Immature natural killer cell (primary cell): Measurements from ENCODE around the gene ZNF93. TPM values are rescaled to one million over a fixed set of nuclear protein-coding genes. Genes with fewer than 3 reads are reported as not detected.
"Not testable (repeated sequence)": the region's sequence is repeated elsewhere in the genome, so short reads cannot be mapped to it uniquely, and the experiment has no call there.

Experiments used
- DNase-seq, 3 donors: peaks; one replicate each; pipeline ENCODE4 v3.0.0; 2022; ENCODE audit warnings: mixed read lengths in 1 of 3
- H3K27ac Mint-ChIP-seq, 6 donors: one replicate each; pipeline ENCODE4 v1.8.0; 2020; ENCODE audit warnings: mixed read lengths in 6 of 6, mild to moderate bottlenecking in 5 of 6, inconsistent platforms in 4 of 6, moderate library complexity in 3 of 6
- H3K27me3 Mint-ChIP-seq, 3 donors: one replicate each; pipeline ENCODE4 v1.8.0; 2020 to 2021; ENCODE audit warnings: low read depth in 3 of 3, mild to moderate bottlenecking in 3 of 3, mixed read lengths in 3 of 3, moderate library complexity in 3 of 3, inconsistent platforms in 1 of 3
- H3K36me3 Mint-ChIP-seq, 3 donors: one replicate each; pipeline ENCODE4 v1.8.0; 2020; ENCODE audit warnings: mixed read lengths in 3 of 3, inconsistent platforms in 2 of 3, mild to moderate bottlenecking in 2 of 3
- H3K4me1 Mint-ChIP-seq, 2 donors: one replicate each; pipeline ENCODE4 v1.8.0; 2020; ENCODE audit warnings: inconsistent platforms in 2 of 2, mild to moderate bottlenecking in 2 of 2, mixed read lengths in 2 of 2, moderate library complexity in 1 of 2
- H3K4me3 Mint-ChIP-seq, 5 donors: one replicate each; pipeline ENCODE4 v1.8.0; 2020; ENCODE audit warnings: mild to moderate bottlenecking in 5 of 5, mixed read lengths in 5 of 5, inconsistent platforms in 3 of 5, moderate library complexity in 3 of 5
- H3K9me3 Mint-ChIP-seq, 6 donors: one replicate each; pipeline ENCODE4 v1.8.0; 2020; ENCODE audit warnings: mild to moderate bottlenecking in 6 of 6, mixed read lengths in 6 of 6, inconsistent platforms in 4 of 6, moderate library complexity in 3 of 6
- polyA plus RNA-seq, 3 donors: library from polyadenylated mRNA; unstranded; fragments of 300-500 nt; fragmentation: Illumina TruSeq; gene quantifications; one replicate each; pipeline ENCODE4 v1.2.3, GENCODE V29; 2021

ZNF93 gene
- polyA plus RNA-seq, 3 donors from 2014 or later: 2.8 to 5.3 (median 4.8) TPM

GRCh38 chr19:19900139-19900728 is 512 bp upstream of the ZNF93 start:
- no peak for DNase-seq
- Mint-ChIP-seq H3K36me3 (peaks cover 2 to 6% (median 5%) of the 10 kb centered on the region in 3 donors), H3K27me3 (peaks cover 0 to 7% (median 4%) of the 10 kb centered on the region in 3 donors), H3K4me3 (peak overlapping the region; percentile 96 to 99 (median 99)), H3K27ac (peak overlapping the region; percentile 85 to 96 (median 93)), H3K9me3 (peaks cover 7 to 36% (median 32%) of the 10 kb centered on the region in 6 donors), H3K4me1 (peaks cover 17 to 31% of the 10 kb centered on the region in 2 donors)

- H3K4me3 Mint-ChIP-seq, H3K27me3 Mint-ChIP-seq, H3K4me1 Mint-ChIP-seq, H3K27ac Mint-ChIP-seq, H3K9me3 Mint-ChIP-seq, DNase-seq: not testable (repeated sequence)
- H3K36me3 Mint-ChIP-seq: peaks cover 0 to 18% (median 9%) of the 10 kb centered on the region in 3 donors
Measured at GRCh38 chr19:19907551-19907950, 6.8 kb downstream of the ZNF93 start.

DNA sequence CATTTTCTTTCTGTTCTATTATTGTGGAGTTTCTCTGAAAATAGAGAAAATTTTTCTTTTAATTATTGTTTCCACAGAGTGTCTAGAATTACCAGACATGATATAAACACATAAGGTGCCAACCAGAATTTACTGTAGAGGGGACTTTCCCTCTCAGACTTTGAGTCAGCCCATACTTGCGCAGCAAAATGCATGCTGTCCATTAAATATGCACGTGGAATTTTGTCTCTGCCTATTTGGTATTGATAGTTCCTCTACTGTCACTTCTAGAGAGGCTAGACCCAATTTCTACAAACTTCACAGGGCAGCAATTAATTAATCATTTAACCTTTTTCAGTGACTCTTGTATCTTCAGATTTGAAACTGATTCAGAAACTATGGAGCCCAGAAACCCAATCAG is 8.9 kb downstream of the ZNF93 start:
- Mint-ChIP-seq H3K4me1 (no peaks in the 10 kb centered on the region), H3K27ac (no peak overlapping the region), H3K4me3 (no peak overlapping the region), H3K36me3 (peaks cover 0 to 21% (median 9%) of the 10 kb centered on the region in 3 donors), H3K27me3 (peaks cover 0 to 3% (median 2%) of the 10 kb centered on the region in 3 donors), H3K9me3 (peaks cover 0 to 4% (median under 1%) of the 10 kb centered on the region in 6 donors)
- DNase-seq: no peak

- Mint-ChIP-seq H3K36me3 (peaks cover 0 to 28% (median 9%) of the 10 kb centered on the region in 3 donors), H3K27ac (no peak overlapping the region), H3K27me3 (peaks cover 0 to 3% (median 2%) of the 10 kb centered on the region in 3 donors), H3K4me1 (no peaks in the 10 kb centered on the region), H3K4me3 (no peak overlapping the region), H3K9me3 (peaks cover 0 to 3% (median under 1%) of the 10 kb centered on the region in 6 donors)
- no peak for DNase-seq
Measured at GRCh38 chr19:19911150-19911549, 10.4 kb downstream of the ZNF93 start.

DNA sequence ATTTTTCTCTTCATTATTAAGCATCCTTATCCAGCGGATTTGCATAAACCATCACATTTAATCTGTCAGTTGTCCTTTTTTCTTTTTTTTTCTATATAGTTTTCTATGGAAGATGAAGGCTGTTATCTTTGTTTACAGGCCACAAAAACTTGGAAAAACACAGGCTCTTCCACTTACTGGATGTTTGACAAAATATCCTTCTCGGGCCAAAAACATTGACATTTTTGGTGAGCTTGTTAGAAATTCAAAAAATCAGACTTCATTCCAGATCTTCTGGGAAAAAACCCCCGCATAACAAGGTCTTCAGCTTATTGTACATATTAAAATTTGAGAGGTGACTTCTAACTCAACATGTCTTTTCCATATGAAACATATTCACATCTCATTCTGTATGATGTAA is 13.8 kb downstream of the ZNF93 start:
- no peak for DNase-seq
- Mint-ChIP-seq H3K27me3 (peaks cover 0 to 2% (median 0%) of the 10 kb centered on the region in 3 donors), H3K9me3 (peaks cover 0 to 2% (median 0%) of the 10 kb centered on the region in 6 donors), H3K4me3 (no peak overlapping the region), H3K36me3 (peaks cover 0 to 42% (median 15%) of the 10 kb centered on the region in 3 donors), H3K27ac (no peak overlapping the region), H3K4me1 (no peaks in the 10 kb centered on the region)

- Mint-ChIP-seq H3K36me3 (peaks cover 30 to 59% (median 56%) of the 10 kb centered on the region in 3 donors), H3K9me3 (peaks cover 32 to 50% (median 38%) of the 10 kb centered on the region in 6 donors)
- H3K27ac Mint-ChIP-seq, H3K27me3 Mint-ChIP-seq, H3K4me1 Mint-ChIP-seq, H3K4me3 Mint-ChIP-seq: not testable (repeated sequence)
- peak; percentile 4 to 11 (median 4) for DNase-seq
Measured at GRCh38 chr19:19930417-19930816, 29.7 kb downstream of the ZNF93 start.

DNA sequence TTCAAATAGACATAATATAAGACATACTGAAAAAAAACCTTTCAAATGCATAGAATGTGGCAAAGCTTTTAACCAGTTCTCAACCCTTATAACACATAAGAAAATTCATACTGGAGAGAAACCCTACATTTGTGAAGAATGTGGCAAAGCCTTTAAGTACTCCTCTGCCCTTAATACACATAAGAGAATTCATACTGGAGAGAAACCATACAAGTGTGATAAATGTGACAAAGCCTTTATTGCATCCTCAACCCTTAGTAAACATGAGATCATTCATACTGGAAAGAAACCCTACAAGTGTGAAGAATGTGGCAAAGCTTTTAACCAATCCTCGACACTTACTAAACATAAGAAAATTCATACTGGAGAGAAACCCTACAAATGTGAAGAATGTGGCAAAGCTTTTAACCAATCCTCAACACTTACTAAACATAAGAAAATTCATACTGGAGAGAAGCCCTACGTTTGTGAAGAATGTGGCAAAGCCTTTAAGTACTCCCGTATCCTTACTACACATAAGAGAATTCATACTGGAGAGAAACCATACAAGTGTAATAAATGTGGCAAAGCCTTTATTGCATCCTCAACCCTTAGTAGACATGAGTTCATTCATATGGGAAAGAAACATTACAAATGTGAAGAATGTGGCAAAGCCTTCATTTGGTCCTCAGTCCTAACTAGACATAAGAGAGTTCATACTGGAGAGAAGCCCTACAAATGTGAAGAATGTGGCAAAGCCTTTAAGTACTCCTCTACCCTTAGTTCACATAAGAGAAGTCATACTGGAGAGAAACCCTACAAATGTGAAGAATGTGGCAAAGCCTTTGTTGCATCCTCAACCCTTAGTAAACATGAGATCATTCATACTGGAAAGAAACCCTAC is 32.9 kb downstream of the ZNF93 start:
- not testable (repeated sequence) for H3K4me3 Mint-ChIP-seq, DNase-seq, H3K4me1 Mint-ChIP-seq, H3K27me3 Mint-ChIP-seq, H3K27ac Mint-ChIP-seq
- peaks cover 20 to 35% (median 32%) of the 10 kb centered on the region in 3 donors for H3K36me3 Mint-ChIP-seq
- peaks cover 37 to 67% (median 58%) of the 10 kb centered on the region in 6 donors for H3K9me3 Mint-ChIP-seq

DNA sequence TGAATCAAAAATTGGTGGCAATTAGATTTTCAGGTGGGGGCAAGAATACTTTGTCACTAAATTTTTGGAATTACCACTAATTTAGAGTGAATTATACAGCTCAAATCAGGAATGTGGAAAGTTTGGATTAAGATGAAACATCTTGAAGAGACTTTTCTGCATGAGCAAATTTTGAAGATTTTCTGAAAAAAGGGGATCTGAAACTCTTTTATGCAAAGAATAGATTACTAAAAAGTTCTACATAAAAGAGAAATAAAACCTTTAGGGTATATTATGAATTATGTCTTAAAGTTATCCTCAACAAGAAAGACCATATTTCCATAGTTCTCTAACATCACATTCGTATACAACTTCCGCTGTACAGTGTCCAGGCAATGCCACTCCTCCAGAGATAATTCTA is 36.7 kb downstream of the ZNF93 start:
- Mint-ChIP-seq H3K36me3 (peaks cover 16 to 20% (median 19%) of the 10 kb centered on the region in 3 donors), H3K9me3 (peaks cover 35 to 79% (median 63%) of the 10 kb centered on the region in 6 donors), H3K4me3 (no peak overlapping the region), H3K4me1 (no peaks in the 10 kb centered on the region), H3K27ac (no peak overlapping the region), H3K27me3 (peaks cover 0 to 2% (median 0%) of the 10 kb centered on the region in 3 donors)
- no peak for DNase-seq

DNA sequence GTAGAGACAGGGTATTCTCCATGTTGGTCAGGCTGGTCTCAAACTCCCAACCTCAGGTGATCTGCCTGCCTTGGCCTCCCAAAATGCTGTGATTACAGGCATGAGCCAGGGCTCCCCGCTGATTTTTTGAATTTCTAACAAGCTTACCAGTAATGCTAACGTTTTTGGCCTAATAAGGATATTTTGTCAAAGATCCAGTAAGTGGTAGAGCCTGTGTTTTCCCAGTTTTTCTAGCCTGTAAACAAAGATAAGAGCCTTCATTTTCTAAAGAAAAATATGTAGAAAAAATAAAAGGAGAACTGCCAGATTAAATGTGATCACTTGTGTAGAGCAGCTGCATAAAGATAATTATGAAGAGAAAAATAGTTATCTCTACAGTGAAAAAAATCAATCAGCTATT is 37.7 kb downstream of the ZNF93 start:
- Mint-ChIP-seq H3K9me3 (peaks cover 26 to 68% (median 52%) of the 10 kb centered on the region in 6 donors), H3K27ac (no peak overlapping the region), H3K27me3 (peaks cover 0 to 2% (median 0%) of the 10 kb centered on the region in 3 donors), H3K4me1 (no peaks in the 10 kb centered on the region), H3K36me3 (peaks cover 7 to 11% (median 9%) of the 10 kb centered on the region in 3 donors), H3K4me3 (no peak overlapping the region)
- DNase-seq: no peak

- H3K4me3 Mint-ChIP-seq: no peak overlapping the region
Measured at GRCh38 chr19:19943848-19944582, 43.3 kb downstream of the ZNF93 start.

DNA sequence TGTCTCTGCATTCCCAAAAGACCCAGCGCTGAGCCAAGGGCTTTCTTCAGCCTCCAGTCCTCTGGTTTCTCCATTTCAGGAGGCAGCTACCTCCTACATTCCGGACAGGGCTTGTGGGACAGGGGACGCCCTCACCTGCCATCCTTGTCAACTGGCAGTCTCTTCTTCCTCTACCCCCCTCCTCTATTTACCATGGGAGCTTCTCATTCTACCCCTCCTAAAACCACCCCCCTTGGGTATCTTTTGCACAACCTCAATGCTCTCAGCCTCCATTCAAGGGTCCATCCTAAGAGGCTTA is 43.8 kb downstream of the ZNF93 start:
- no peak overlapping the region for H3K27ac Mint-ChIP-seq
- no peak for DNase-seq
- peaks cover 0 to 13% (median 8%) of the 10 kb centered on the region in 6 donors for H3K9me3 Mint-ChIP-seq
- no peaks in the 10 kb centered on the region for H3K4me1 Mint-ChIP-seq
- no peak overlapping the region for H3K4me3 Mint-ChIP-seq
- no peaks in the 10 kb centered on the region for H3K27me3 Mint-ChIP-seq
- H3K36me3 Mint-ChIP-seq: peaks cover 0 to 4% (median 2%) of the 10 kb centered on the region in 3 donors

More at GRCh38 chr19:19943848-19944582, 43.3 kb downstream of the ZNF93 start:
- Mint-ChIP-seq H3K27ac (no peak overlapping the region), H3K4me1 (no peaks in the 10 kb centered on the region), H3K27me3 (no peaks in the 10 kb centered on the region), H3K36me3 (peaks cover 0 to 4% (median 2%) of the 10 kb centered on the region in 3 donors), H3K9me3 (peaks cover 3 to 18% (median 12%) of the 10 kb centered on the region in 6 donors)
- no peak for DNase-seq

DNA sequence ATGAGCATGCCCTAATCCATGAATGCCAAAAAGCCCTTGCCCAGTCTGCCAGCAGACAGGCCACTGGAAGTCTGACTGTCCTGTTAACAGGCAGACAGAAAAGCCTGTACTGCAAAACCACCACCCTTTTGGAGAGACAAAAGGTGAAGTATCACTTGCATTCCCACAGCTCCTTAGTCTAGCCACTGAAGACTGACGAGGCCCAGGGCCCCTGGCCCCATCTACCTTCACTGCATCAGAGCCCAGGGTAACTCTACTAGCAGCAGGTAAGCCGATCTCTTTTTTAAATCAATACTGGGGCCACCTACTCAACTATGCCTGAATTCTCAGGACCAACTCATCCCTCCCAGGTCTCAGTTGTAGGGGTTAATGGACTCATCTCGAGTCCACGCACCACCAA is 45.5 kb downstream of the ZNF93 start:
- Mint-ChIP-seq H3K36me3 (peaks cover 0 to 4% (median 2%) of the 10 kb centered on the region in 3 donors), H3K27me3 (no peaks in the 10 kb centered on the region), H3K4me3 (no peak overlapping the region), H3K4me1 (no peaks in the 10 kb centered on the region), H3K27ac (no peak overlapping the region), H3K9me3 (peaks cover 0 to 6% (median 2%) of the 10 kb centered on the region in 6 donors)
- DNase-seq: no peak

GRCh38 chr19:19948800-19949199 is 48.1 kb downstream of the ZNF93 start:
- Mint-ChIP-seq H3K36me3 (peaks cover 0 to 4% (median 2%) of the 10 kb centered on the region in 3 donors), H3K27me3 (peaks cover 0 to 3% (median 0%) of the 10 kb centered on the region in 3 donors), H3K9me3 (peaks cover 0 to 4% (median 0%) of the 10 kb centered on the region in 6 donors), H3K27ac (no peak overlapping the region), H3K4me1 (no peaks in the 10 kb centered on the region), H3K4me3 (no peak overlapping the region)
- no peak for DNase-seq
